Activated B cell treated with CpG ODN at 0.5 μM for 24 hours (primary cell): Measurements from ENCODE around the gene IL17RB. TPM values are rescaled to one million over a fixed set of nuclear protein-coding genes. Genes with fewer than 3 reads are reported as not detected.

Experiments used
- ATAC-seq: fragments of 200-7000 bp; cut with Tn5 transposase; one replicate; pipeline ENCODE4 v1.10.0; 2021; ENCODE audit warnings: low read depth, mild to moderate bottlenecking, moderate library complexity
- CTCF ChIA-PET: fragments of 350-600 bp; sonication (Branson Sonifier 250); formaldehyde crosslinking; loops from one replicate; lab custom pipeline; 2021; ENCODE audit warnings: antibody characterized with exemption; lab: Charles Lee
- POLR2A ChIA-PET: fragments of 350-600 bp; sonication (Branson Sonifier 250); formaldehyde crosslinking; loops from one replicate; lab custom pipeline; 2021; ENCODE audit warnings: antibody characterized with exemption; lab: Charles Lee
- DNase-seq: peaks from one replicate; pipeline ENCODE4 v3.0.0; 2022
- H3K27ac Mint-ChIP-seq: one replicate; pipeline ENCODE4 v1.8.0; 2020; ENCODE audit warnings: mixed read lengths
- H3K27me3 Mint-ChIP-seq: one replicate; pipeline ENCODE4 v1.8.0; 2021; ENCODE audit warnings: mixed read lengths
- H3K36me3 Mint-ChIP-seq: one replicate; pipeline ENCODE4 v1.8.0; 2021; ENCODE audit warnings: low read depth, mixed read lengths
- H3K4me1 Mint-ChIP-seq: one replicate; pipeline ENCODE4 v1.8.0; 2021; ENCODE audit warnings: mixed read lengths
- H3K4me3 Mint-ChIP-seq: one replicate; pipeline ENCODE4 v1.8.0; 2020; ENCODE audit warnings: mild to moderate bottlenecking, mixed read lengths
- H3K9me3 Mint-ChIP-seq: one replicate; pipeline ENCODE4 v1.8.0; 2020; ENCODE audit warnings: mixed read lengths
- CTCF ChIP-seq: fragments of 200-600 bp; IDR thresholded peaks from one replicate; pipeline ENCODE4 v1.8.0; 2022; ENCODE audit warnings: antibody characterized with exemption, mild to moderate bottlenecking
- intact Hi-C: fragments of 100-400 bp; cut with micrococcal nuclease; formaldehyde crosslinking; loops from one replicate; pipeline ENCODE4 v1.15.1; 2024
- total RNA-seq: library from RNA; stranded (reverse); gene quantifications from 2 replicates; pipeline ENCODE4 v1.2.3, GENCODE V29; 2022

The IL17RB gene
- total RNA-seq, 1 donor from 2014 or later = 3.0 TPM

GRCh38 chr3:53830944-53831343 lies 15.4 kb upstream of the IL17RB start:
- Mint-ChIP-seq H3K4me3 (no peak overlapping the region), H3K9me3 (no peaks in the 10 kb centered on the region), H3K4me1 (no peaks in the 10 kb centered on the region), H3K36me3 (no peaks in the 10 kb centered on the region), H3K27me3 (no peaks in the 10 kb centered on the region), H3K27ac (no peak overlapping the region)
- DNase-seq (no peak), ATAC-seq (no peak)
- ChIA-PET CTCF (no interaction called here), POLR2A (no interaction called here)
- TF ChIP-seq CTCF = no peak
- intact Hi-C loops = no loop called here

GRCh38 chr3:53833053-53833645 lies 13.2 kb upstream of the IL17RB start:
- no peaks in the 10 kb centered on the region for H3K9me3 Mint-ChIP-seq
- intact Hi-C loops = no loop called here
- H3K27ac Mint-ChIP-seq = no peak overlapping the region
- H3K27me3 Mint-ChIP-seq = no peaks in the 10 kb centered on the region
- POLR2A ChIA-PET = no interaction called here
- ATAC-seq (no peak), DNase-seq (no peak)
- no peaks in the 10 kb centered on the region for H3K36me3 Mint-ChIP-seq
- no peaks in the 10 kb centered on the region for H3K4me1 Mint-ChIP-seq
- no peak for TF ChIP-seq CTCF
- CTCF ChIA-PET = no interaction called here
- H3K4me3 Mint-ChIP-seq = no peak overlapping the region

GRCh38 chr3:53833700-53834099 lies 12.7 kb upstream of the IL17RB start:
- H3K4me3 Mint-ChIP-seq = no peak overlapping the region
- ATAC-seq = no peak
- H3K27ac Mint-ChIP-seq = no peak overlapping the region
- ChIA-PET POLR2A (no interaction called here), CTCF (no interaction called here)
- H3K36me3 Mint-ChIP-seq = no peaks in the 10 kb centered on the region
- H3K27me3 Mint-ChIP-seq = no peaks in the 10 kb centered on the region
- intact Hi-C loops = no loop called here
- no peak for DNase-seq
- no peaks in the 10 kb centered on the region for H3K4me1 Mint-ChIP-seq
- TF ChIP-seq CTCF = no peak
- no peaks in the 10 kb centered on the region for H3K9me3 Mint-ChIP-seq

GRCh38 chr3:53834429-53835095 lies 11.8 kb upstream of the IL17RB start:
- TF ChIP-seq CTCF = no peak
- no peaks in the 10 kb centered on the region for H3K27me3 Mint-ChIP-seq
- ATAC-seq = no peak

GRCh38 chr3:53835257-53835656 lies 11.1 kb upstream of the IL17RB start:
- Mint-ChIP-seq H3K4me3 (no peak overlapping the region), H3K36me3 (no peaks in the 10 kb centered on the region), H3K4me1 (no peaks in the 10 kb centered on the region), H3K27me3 (no peaks in the 10 kb centered on the region), H3K27ac (no peak overlapping the region), H3K9me3 (no peaks in the 10 kb centered on the region)
- POLR2A ChIA-PET = interaction anchor here (0.6 kb wide), 1 partner anchor 221 kb away, joined by 9 read pairs; no protein-coding TSS in a partner anchor
- TF ChIP-seq CTCF = no peak
- intact Hi-C loops = no loop called here
- no peak for DNase-seq
- no peak for ATAC-seq
- CTCF ChIA-PET = no interaction called here

More at GRCh38 chr3:53834429-53835095, 11.8 kb upstream of the IL17RB start:
- no peak for DNase-seq
- Mint-ChIP-seq H3K36me3 (no peaks in the 10 kb centered on the region), H3K4me1 (no peaks in the 10 kb centered on the region), H3K9me3 (no peaks in the 10 kb centered on the region), H3K4me3 (no peak overlapping the region), H3K27ac (no peak overlapping the region)
- POLR2A ChIA-PET = interaction anchor here (0.6 kb wide), 1 partner anchor 220 kb away, joined by 9 read pairs; no protein-coding TSS in a partner anchor
- CTCF ChIA-PET = no interaction called here
- intact Hi-C loops = no loop called here
